Mucosa of gallbladder (tissue), 1 donor: ENCODE measurements around the gene GADD45G. TPM values are rescaled to one million over a fixed set of nuclear protein-coding genes. Genes with fewer than 3 reads are reported as not detected.

ENCODE experiments used
- DNase-seq: peaks from one replicate; pipeline ENCODE4 v3.0.0-alpha.2; 2020; ENCODE audit warnings: low spot score
- total RNA-seq: library from RNA; stranded (reverse); gene quantifications from one replicate; pipeline ENCODE4 v1.2.1, GENCODE V29; 2021
- donor health status: DM: no; HTN: no; CAD: no.

Gene GADD45G
- total RNA-seq, 1 donor from 2014 or later: 18.8 TPM

DNA sequence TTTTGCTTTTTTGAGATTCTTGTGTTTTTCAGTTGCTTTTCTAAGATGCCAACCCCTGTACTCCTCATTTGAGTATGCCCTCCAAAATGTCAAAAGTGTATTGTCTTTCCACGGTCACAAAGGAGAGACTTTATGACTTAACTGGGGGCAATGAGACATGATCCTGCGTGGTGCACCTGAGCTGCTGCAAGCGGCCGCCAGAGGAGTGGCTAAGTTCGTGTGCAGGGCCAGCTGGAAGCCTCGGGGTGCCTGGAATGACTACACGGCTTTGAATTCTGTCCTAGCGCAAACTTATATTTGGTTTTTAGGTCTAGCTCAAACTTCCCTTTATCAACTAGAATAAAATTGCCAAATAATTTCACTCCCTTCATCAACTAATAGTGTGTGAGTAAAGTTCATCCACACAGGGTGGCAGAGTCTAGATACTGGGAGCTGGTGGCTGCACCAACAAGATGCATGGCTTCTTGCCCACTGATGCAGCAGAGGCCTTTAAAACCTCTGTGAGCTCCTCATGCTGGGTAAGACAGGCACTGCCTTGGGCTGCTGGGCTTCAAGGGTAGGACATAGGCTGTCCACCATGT, 4.7 kb downstream of the GADD45G start:
- no peak for DNase-seq

DNA sequence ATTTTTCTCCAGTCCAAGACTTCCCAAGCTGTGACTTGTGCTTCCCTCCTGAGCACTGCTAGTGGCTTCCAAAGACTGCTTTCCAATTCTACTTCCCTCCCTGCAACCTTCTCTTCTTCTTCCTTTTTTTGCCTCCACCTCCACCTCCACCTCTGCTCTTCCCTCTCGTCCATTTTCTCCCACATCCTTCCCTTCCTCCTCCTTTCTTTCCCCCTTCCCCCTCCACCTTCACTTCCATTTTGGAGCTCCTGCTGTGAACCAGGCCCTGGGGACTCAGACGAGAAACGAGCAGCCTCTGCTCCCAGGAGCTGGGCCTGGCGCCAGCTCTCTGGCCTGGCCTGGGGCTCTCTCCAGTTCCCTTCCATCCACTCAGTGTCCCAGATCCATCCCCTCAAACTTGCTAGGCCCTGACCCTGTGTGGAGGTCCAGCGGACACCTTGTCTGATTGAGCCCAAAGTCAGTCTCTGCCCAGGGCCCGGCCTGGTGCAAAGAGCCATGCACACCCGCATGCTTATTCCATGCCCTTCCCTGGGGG, 5.6 kb downstream of the GADD45G start:
- DNase-seq: no peak

DNA sequence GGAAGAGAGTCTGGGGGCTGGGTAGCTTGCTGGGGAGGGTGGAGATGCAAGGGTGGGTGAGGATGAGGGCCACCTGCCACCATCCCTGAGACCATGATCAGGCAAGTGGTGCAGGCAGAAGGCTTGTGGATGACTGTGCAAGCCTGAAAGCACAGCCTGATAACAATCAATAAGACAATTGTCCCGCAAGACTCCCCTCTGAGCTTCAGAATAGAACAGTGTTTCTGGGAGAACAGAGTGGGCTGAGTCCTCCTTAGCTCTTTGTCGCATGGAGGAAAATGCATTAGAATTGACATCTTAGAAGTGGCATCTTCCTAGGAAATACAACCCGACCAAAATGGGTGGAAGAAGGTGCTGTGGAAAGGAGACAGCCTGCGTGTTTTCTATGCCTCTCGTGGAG, 6.6 kb downstream of the GADD45G start:
- no peak for DNase-seq

GRCh38 chr9:89612566-89613278, 7.9 kb downstream of the GADD45G start:
- DNase-seq: no peak

DNA sequence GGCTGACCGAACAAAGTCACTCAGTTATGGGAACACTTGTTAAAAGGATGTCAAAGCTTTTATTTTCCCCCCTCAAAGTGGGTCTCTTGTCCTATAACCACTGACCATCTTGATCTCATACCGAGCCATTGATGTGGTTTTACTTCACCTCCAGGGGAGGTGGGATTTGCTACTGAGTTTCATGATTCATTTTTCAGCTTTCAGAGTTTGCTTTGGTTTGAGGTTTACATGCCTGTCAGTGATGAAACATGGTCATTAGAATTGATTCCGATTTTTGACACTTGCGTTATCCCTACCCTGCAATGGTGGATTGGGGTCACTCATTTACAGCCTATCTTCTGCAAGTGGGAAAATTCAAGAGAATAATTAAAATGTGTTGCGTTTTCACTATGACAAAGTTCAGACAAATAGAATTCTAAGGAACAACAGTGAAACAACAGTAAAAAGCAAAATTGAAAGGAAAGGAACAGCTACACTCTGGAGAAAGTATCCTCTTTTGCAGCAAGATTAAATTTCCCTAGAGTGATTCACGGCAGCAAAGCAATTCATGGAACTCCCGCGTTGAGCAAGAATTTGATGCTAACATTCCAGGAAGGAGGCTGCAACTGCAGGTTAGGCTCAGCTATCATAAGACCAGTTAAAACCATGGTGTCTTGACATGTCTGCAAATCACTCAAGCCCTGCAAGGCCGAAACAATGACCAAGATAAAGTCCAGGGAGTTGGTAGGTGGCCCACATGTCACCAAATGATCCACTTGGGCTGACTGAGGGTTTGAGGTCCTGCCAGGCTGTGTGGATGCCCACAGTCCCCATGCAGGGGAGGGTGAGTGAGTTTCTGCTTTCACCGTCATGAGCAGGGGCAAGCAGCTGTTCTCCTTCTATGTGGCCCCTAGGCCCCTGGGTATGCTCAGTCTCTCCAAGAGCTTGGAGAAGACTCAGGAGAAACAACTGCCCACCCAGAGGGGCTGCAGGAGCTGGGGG, 9.4 kb downstream of the GADD45G start:
- no peak for DNase-seq

- no peak for DNase-seq
Observed at GRCh38 chr9:89615661-89616060, 10.8 kb downstream of the GADD45G start.

- no peak for DNase-seq
Observed at GRCh38 chr9:89616411-89616810, 11.6 kb downstream of the GADD45G start.

- DNase-seq: peak; percentile 82
Observed at GRCh38 chr9:89617978-89618377, 13.2 kb downstream of the GADD45G start.

DNA sequence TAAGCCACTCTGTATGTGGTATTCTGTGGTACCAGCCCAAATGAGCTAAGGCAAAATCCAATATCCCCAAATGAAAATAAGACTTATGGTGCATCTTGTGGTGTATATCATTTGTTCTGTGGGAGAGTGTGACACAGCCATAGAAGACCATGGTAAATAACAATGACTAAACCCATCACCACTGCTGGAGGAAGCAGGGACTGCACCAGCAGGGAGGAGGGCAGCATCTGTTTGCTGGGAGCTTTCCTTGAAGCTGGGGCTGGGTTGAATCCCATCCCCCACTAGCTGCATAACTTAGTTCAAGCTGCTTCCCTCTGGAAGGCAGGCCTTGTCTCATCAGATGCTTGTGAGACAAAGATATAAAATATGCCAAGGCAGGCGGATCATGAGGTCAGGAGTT, 14.2 kb downstream of the GADD45G start:
- no peak for DNase-seq

GRCh38 chr9:89619424-89620138, 14.8 kb downstream of the GADD45G start:
- no peak for DNase-seq

DNA sequence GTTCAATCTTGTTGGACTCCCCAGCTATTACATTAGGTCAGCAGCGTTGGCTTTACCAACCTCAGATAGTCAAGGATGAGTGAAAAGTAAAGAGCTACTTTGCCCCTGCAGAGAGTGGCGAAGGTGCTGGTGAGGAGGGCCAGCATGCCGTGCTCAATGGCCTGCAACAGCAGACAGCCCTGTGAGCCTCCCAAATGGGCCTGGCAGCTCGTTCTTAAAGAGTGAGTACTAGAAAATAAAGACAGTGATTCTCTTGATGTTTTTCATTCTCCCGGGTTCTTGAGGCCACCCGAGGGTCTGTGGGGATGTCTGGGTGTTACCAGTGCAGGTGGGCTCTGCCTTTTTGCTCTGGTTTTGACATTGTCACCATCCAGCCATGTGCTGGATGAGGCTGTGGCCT, 16.2 kb downstream of the GADD45G start:
- no peak for DNase-seq

DNA sequence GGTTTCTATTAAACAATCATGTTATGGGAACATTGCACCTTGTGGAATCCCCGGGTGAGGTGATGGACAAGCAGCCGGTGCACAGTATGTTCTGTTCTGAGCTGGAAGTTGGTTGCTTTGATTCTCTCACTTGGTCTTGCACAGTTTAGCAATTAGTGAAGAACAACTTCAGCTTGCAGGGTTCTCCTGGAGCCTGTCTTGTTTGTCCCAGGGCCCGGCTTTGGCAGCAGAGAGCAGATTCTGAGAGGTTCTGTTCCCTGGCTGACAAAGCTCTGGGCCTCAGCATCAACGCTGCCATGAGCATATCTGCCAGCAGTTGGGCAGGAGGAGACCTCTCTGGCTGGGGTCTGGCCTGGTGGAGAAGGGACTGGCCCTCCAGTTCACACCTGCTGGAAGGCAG, 16.9 kb downstream of the GADD45G start:
- DNase-seq: no peak

DNA sequence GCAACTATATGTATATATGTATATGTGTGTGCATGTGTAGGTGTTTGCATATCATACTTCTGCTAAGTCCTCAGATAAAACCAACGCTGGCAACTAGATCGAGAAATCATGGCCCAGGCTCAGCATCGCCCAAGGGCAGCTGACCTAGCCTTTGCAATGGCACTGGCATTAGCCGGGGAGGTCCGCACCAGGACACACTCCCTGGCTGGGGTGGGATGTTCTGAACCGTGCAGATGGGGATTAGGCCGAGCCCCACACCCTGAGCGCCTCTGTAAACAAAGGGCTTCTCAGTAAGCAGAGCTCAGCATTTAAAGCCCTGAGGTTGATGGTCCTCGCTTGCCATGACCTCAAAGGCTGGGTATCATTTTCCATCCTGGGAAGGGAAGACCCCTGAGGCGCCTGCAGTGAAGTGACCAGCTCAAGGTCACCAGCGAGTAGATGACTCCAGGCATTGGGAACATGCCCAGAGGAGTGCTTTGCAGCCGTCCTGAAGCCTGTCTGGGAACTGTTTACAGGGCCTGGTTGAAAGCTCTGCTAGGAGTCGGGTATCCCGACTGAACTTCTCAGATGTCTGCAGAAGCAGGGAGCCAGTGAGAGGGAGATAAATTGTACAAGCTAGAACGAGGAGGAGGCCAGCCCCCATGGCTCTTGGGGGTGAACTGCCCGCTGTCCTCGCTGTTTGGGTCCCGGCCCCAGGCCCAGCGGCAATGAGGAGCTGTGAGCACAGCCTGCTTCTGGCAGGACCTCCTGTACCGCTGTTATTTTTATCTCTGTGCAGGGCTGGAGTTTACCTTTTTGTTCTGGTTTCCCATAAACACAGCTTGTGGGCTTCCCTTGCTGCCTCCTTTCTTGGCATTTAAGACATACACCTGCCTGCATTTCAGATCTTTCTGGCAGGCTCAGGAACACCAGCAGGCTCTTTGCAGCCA, 18.4 kb downstream of the GADD45G start:
- DNase-seq: no peak

DNA sequence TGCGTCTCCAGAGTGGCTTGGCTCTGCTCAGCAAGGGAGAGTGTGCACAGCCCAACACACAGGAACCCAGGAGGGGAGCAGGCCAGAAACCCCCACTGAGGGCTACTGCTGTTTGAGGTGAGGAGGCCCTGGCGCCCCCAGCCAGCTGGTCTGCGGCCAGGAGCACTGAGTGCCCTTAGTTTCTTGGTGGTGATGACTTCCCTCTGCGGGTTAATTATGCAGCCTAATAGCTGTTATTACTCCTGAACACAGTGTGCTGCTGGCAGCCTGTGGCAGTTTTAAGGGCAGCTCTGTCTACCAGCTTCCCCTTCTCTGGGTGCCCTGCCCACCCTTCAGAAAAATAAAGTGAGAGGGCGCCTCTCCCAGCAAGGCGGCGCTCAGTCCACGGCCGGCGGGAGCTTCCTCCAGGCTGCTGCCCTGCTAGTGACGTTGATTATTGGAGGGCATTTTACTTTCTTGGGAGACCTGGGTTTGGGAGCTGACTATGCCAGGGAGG, 19.2 kb downstream of the GADD45G start:
- DNase-seq: no peak

DNA sequence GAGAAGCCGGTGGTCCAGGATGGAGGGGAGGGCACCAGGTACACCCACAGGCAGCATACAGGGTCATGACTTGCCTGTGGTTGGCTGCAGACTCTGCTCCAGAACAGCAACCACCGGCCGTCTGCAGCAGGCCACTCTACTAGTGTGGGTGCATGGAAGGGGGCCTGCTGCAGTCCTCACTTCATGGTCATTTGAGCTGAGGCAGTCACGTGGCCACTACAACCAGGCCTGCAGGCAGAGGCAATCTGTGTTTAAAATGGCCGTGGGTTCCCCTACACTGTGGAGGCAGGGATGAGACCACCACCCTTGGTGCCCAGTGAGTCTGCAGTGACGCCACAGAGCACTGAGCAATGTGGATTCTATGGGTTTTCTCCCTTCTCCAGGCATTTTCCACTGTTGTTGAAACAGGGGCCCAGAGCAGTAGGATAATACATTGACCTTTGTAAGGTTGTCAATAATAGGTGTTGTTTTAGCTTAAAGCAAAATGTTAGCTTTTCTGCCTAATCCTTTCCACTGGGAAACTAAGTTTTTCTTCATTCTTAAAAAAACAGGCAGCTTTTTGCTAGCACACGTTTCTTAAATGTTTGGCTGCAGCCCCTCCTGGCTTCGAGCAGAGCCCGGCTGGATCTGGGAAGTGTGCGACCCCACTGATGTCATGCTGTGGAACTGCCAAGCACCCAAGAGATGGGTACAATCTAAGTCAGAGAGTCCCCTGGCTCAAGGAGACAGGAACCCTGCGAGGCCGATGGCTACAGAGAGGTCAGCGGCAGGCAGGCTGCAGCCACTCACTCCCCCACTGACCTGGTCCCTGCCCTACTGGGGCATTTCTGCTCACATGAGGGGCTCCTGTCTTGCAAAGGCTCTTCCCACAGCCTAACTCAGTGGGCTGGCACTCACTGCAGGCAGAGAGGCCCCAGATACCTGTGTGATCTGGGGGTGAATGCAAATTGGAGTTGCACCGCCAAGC, 21.2 kb downstream of the GADD45G start:
- no peak for DNase-seq

DNA sequence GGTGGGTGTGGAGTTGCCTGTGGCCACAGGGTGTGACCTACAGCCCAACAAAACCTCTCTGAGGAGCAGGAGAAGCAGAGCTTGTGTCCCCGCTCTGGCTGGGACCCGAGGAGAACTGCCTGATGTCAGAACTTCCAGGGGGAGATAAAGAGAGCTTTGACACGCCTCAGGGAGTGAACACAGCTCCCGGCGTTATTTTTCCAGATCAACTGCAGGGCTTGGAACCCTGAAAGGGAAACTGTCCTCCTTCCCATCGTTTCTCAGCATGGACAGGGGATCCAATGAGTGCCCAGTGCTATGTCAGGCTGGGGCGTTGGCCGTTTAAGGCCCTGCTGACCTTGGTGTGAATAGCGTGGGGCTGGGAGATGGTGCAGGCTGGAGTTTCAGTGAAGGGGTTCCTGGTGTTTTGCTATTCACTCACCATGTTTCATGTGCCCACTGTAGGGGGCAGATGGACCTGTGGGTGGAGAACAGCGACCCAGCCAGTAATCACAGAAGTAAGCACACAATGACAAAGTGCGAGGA, 22.0 kb downstream of the GADD45G start:
- no peak for DNase-seq

GRCh38 chr9:89628601-89629000, 23.8 kb downstream of the GADD45G start:
- DNase-seq: no peak

DNA sequence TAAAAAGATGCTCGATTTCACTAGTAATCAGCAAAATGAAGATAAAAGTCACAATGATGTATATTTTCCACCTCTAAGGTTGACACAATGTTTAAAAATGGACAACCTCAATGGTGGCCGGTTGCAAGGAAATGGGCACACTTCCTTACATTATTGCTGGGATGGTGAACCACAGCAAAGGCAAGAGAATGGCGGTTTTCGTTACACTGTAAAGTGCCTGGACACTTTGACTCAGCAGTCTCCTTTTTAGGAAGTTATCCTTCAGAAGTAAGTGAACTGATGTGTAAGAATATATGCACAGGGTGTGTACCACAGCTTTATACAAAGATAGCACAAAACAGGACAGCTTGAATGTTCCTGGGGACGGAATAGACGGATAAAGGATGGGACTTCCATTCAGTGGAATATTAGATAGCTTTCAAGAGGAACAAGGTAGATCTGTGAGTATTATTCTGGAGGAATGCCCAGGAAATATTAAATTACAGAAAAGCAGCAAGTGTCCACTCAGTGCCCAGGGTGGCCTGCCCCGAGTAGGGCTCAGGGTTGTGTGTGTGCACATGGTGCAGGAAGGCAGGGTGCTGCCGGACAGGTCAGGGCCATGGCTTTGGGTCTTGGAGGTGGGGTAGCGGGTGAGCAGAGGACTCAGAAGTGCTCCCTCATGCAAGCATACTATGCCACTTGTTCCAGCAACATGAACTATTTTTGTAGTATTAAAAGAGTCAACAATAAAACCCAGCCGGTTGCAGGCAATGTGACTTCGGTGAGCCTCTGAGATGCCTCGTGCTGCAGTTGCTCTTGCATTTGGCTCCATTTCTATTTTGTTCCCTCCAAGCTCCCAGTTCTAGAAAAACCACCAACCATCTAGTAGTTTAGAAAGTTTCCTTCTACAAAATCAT, 24.5 kb downstream of the GADD45G start:
- no peak for DNase-seq
